CD1c-positive myeloid dendritic cell (primary cell): ENCODE results near the gene PPP1R2.
"Not testable (repeated sequence)": the region's sequence is repeated elsewhere in the genome, so short reads cannot be mapped to it uniquely, and the experiment has no call there.

Source experiments
- DNase-seq: peaks from one replicate; pipeline ENCODE4 v3.0.0-alpha.2; 2016; ENCODE audit errors: extremely low spot score

PPP1R2 gene

DNA sequence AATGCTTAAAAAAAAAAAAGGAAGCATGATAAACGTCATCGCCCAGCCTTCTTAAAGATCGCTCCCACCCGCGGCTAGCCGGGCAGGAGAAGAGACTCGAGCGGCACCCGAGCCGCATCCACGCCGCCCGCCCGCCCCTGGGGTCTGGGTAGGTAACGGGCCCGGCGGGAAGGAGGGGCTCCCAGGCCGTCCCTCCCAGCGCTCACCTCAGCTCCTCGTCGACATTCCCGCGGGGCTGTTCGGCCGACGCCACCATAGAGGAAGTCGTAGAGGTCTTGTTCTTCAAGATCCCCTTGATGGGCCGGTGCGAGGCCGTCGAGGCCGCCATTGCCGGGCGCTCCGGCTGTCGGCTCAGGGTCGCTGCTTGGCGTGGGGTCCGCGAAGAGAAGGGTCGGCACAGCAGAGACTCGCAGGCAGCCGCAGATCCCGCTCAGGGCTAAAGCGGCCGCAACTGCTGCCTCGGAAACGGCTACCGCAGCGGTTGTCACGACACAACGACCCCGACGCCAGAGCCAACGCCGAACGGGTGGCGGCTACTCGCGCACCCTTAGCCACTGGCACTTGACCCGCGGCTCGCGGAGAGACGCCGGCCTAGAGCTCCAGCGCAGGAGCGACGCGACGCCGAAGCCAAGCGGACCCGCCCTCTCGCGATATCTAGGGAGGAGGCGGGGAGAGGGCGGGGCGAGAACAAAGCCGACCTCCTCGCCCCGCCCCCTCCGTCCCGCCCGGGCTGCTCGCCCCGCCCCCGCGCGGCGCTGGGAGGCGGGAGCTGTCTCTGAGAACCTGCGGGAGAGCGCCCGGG is at the start of gene PPP1R2:
TSS of gene PPP1R2 (minus strand) at position 628 of the 802 bp plus-strand sequence. CDS start at position 328, 300 bp downstream.
- peak; percentile 98 for DNase-seq

DNA sequence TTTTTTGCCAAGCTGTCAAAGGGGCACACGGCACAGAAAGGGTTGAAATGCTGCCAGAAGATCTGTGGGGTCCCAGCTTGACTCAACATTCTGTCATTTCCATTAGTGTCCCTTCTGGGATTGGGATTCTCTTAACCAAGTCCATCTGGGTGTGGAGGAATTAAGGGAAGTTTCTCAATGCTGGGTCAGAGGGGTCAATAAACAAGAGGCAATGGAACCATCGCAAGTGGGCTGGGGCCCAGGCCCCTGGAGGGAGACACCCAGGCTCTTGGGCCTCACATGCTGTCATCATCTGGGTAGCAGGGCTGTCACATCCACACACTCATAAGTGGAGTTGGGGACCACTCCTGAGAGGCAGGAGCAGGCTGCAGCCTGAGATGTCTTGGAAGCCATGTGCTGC is 48.7 kb upstream of the PPP1R2 start:
- DNase-seq: no peak

DNA sequence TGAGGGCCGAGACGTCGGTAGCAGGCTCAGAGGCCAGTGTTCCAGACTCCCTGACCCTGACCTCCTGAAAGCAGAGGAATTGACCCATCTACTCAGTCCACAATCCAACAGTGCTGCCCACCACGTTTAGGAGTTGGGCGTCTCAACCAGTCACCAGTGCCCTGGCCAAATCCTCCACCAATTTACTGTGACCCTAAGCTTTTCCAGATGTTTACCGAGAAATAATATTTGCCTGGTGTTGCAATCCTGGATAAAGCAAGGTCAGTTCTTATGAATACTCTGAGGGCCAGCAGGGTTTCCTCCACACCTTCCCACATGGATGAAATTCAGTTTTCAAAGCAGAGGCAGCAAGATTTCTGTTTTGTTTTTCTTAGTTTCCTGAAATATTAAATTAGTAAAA is 48.1 kb upstream of the PPP1R2 start:
- DNase-seq: no peak

DNA sequence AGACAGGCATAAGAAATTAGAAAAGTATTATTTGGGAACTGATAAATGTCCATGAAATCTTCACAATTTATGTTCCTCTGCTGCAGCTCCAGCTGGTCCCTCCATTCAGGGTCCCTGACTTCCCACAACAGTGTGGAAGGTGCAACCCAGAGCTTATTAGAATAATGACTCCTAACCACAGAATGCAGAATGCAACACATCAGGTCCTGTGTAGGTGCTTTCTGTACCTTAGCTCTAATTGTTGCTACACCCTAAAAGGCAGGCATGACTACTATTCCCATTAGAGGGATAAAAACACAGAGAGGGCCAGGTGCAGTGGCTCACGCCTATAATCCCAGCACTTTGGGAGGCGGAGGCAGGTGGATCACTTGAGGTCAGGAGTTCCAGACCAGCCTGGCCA is 47.3 kb upstream of the PPP1R2 start:
- DNase-seq: not testable (repeated sequence)

- not testable (repeated sequence) for DNase-seq
Observed at GRCh38 chr3:195589796-195590195, 46.7 kb upstream of the PPP1R2 start.

DNA sequence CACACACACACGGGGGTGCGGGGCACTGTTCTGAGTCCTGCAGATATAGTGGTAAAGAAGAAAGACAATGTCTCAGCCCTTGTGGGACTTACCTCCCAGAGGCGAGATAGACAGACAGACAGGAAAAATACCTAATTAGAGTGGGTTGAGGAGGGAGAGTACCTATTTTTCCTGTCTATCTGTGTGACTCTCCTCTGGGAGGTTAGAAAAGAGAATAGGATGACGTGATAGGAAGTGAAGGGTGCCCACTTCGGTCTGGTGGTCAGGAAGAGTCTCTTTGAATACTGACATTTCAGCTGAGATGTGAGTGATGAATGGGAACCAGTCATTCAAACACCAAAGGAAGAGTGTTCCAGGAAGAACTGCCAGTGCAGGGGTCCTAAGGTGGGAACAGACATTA is 44.7 kb upstream of the PPP1R2 start:
- no peak for DNase-seq

DNA sequence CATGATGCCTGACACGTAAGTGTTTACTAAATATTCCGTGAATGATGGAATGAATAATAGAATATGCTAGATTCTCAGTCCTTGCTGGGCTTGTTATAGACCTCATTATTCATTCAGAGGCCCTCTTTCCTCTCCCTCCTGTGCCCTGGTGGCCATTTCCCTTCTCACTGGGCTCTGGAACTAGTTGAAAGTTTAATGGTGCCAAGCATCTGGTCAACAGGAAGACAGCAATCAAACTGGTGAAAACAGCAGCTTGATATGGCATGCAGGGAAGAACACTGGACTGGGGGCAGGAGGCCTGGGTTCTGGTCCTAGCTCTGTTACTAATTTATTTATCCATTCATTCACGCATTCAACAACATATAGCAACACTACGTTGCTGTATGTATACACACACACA is 44.3 kb upstream of the PPP1R2 start:
- no peak for DNase-seq

GRCh38 chr3:195584543-195584870 is 41.4 kb upstream of the PPP1R2 start:
- DNase-seq: no peak

- DNase-seq: peak; percentile 27
Observed at GRCh38 chr3:195583831-195584542, 40.9 kb upstream of the PPP1R2 start, which contains the start of gene APOD. Gene APOD, minus strand, starts transcription at chr3:195583940. Its CDS starts 4,479 bp downstream, at chr3:195579461.

- DNase-seq: no peak
Observed at GRCh38 chr3:195582947-195583346, 39.8 kb upstream of the PPP1R2 start.

- DNase-seq: no peak
Observed at GRCh38 chr3:195580744-195581443, 37.8 kb upstream of the PPP1R2 start.

DNA sequence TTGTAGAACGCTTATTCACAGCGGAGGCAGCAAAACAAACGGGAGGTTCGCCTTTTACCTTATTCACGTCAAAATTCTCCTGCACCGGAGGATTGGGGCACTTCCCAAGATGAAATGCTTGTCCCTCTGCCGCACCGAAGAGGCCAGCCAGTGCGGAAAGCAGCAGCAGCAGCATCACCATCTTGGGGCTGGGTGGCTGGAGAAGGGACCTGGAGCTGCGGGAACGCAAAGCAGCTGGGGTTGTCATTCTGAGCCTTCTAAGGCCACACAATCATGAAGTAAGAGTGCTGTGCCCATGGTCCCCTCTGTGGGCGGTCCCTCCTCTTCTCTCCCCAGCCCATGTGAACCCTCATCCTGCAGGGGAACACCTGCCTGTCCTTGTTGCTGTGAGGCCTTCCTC is 36.2 kb upstream of the PPP1R2 start:
- no peak for DNase-seq

DNA sequence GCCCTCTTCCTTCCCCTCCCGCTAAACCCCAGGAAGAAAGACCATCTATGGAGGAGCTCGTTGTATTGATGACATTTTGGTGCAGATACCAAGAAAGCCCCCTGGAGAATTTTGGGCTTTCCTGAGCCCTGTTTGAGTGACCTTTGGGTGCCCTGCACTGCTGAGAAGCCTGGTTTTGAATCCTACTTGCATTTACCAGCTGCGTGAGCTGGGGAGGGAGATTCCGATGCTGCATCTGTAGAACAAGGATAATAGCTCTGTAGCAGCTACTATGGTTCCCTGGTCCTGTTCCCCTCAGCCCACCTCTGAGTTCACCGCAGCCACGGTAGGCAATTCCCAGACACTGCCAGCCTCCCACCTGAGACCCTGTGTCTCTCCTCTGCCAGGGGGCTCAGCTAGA is 35.4 kb upstream of the PPP1R2 start:
- DNase-seq: no peak

- no peak for DNase-seq
Observed at GRCh38 chr3:195577645-195578177, 34.6 kb upstream of the PPP1R2 start.

DNA sequence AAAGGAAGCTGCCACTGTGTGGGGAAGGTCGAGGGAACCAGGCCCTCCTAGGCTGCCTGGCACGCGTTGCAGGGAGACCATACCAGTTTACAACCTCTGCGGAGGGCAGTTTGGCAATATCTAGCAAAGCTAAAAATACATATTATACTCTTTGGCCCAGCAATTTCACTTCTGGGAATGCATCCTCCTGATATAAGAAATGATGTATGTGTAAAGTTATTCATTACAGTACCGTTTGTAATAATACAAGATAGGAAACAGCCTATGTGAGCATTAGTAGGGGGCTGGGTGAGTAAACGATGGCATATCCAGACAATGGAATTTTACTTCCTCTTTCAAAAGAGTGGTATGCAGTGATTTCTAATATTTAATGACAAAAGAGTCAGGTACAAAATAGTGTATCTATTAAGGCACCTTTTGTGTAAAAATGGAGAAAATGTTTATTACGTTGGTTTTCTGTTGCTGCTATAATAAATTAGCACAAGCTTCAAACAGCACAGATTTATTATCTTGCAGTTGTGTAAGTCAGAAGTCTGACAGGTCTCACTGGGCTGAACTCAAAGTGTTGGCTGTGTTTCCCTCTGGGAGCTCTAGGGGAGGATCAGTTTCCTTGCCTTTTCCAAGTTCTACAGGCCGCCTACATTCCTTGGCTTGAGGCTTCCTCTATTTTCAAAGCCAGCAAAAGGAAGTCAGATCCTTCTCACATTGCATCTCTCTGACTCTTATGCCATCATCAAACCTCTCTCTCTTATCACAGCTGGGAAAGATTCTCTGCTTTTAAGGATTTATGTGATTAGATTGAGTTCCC is 31.6 kb upstream of the PPP1R2 start:
- peak; percentile 32 for DNase-seq

GRCh38 chr3:195573611-195574496 is 30.7 kb upstream of the PPP1R2 start:
- DNase-seq: no peak

- no peak for DNase-seq
Observed at GRCh38 chr3:195571361-195571760, 28.2 kb upstream of the PPP1R2 start.

- no peak for DNase-seq
Observed at GRCh38 chr3:195570912-195571311, 27.8 kb upstream of the PPP1R2 start.

- DNase-seq: no peak
Observed at GRCh38 chr3:195570344-195570743, 27.2 kb upstream of the PPP1R2 start.

- no peak for DNase-seq
Observed at GRCh38 chr3:195568630-195569029, 25.5 kb upstream of the PPP1R2 start.
